WTC11 (cell line): ENCODE measurements around the gene KAZALD1. TPM values are rescaled to one million over a fixed set of nuclear protein-coding genes. Genes with fewer than 3 reads are reported as not detected.

Source experiments
- ATAC-seq: fragments of 200-7000 bp; cut with Tn5 transposase; 2 replicates; pipeline ENCODE4 v1.10.0; 2021; ENCODE audit warnings: mild to moderate bottlenecking, moderate library complexity
- CTCF ChIA-PET: fragments of 300-600 bp; sonication (Branson Sonifier 250); formaldehyde crosslinking; loops from one replicate; lab custom pipeline; 2021; ENCODE audit warnings: antibody characterized with exemption; lab: Charles Lee
- POLR2A ChIA-PET: fragments of 350-600 bp; sonication (Branson Sonifier 250); formaldehyde crosslinking; loops from one replicate; lab custom pipeline; 2021; ENCODE audit warnings: antibody characterized with exemption; lab: Charles Lee
- DNase-seq: peaks from one replicate; pipeline ENCODE4 v3.0.0; 2021; ENCODE audit warnings: low spot score
- H3K27ac Mint-ChIP-seq: 2 replicates; pipeline ENCODE4 v1.8.0; 2021; ENCODE audit warnings: mixed read lengths
- H3K27me3 Mint-ChIP-seq: 2 replicates; pipeline ENCODE4 v1.8.0; 2021; ENCODE audit warnings: low read depth, mild to moderate bottlenecking, moderate library complexity, mixed read lengths
- H3K36me3 Mint-ChIP-seq: 2 replicates; pipeline ENCODE4 v1.8.0; 2021; ENCODE audit warnings: mixed read lengths
- H3K4me1 Mint-ChIP-seq: 2 replicates; pipeline ENCODE4 v1.8.0; 2022; ENCODE audit warnings: mixed read lengths
- H3K4me3 Mint-ChIP-seq: 2 replicates; pipeline ENCODE4 v1.8.0; 2021; ENCODE audit warnings: mild to moderate bottlenecking, moderate library complexity, mixed read lengths
- H3K9me3 Mint-ChIP-seq: 2 replicates; pipeline ENCODE4 v1.8.0; 2021; ENCODE audit warnings: mixed read lengths
- CREM ChIP-seq: sonication (generic); formaldehyde crosslinking; IDR thresholded peaks from 2 replicates; pipeline ENCODE4 v1.8.1; 2022; ENCODE audit warnings: mild to moderate bottlenecking, missing genetic modification reagents, moderate library complexity
- E2F4 ChIP-seq: sonication (generic); formaldehyde crosslinking; IDR thresholded peaks from 2 replicates; pipeline ENCODE4 v1.8.1; 2022; ENCODE audit warnings: low read depth, mild to moderate bottlenecking, moderate library complexity, missing genetic modification reagents, borderline replicate concordance
- JUN ChIP-seq: sonication (generic); formaldehyde crosslinking; IDR thresholded peaks from 2 replicates; pipeline ENCODE4 v1.8.0; 2023; ENCODE audit warnings: mild to moderate bottlenecking, missing genetic modification reagents
- KAT7 ChIP-seq: sonication (generic); formaldehyde crosslinking; IDR thresholded peaks from 2 replicates; pipeline ENCODE4 v1.8.1; 2023; ENCODE audit warnings: missing genetic modification reagents, mild to moderate bottlenecking, borderline replicate concordance
- NFATC4 ChIP-seq: fragments of 250-450 bp; sonication (Bioruptor Pico); IDR thresholded peaks from 2 replicates; pipeline ENCODE4 v1.9.0; 2021; ENCODE audit warnings: mild to moderate bottlenecking
- PREB ChIP-seq: sonication (generic); formaldehyde crosslinking; IDR thresholded peaks from 2 replicates; pipeline ENCODE4 v1.8.1; 2022; ENCODE audit warnings: mild to moderate bottlenecking, missing genetic modification reagents, moderate library complexity, borderline replicate concordance
- RORB ChIP-seq: fragments of 250-450 bp; sonication (Bioruptor Pico); IDR thresholded peaks from 2 replicates; pipeline ENCODE4 v1.9.0; 2021; ENCODE audit warnings: mild to moderate bottlenecking
- ZBTB21 ChIP-seq: sonication (generic); formaldehyde crosslinking; IDR thresholded peaks from 2 replicates; pipeline ENCODE4 v1.8.1; 2023; ENCODE audit warnings: mild to moderate bottlenecking, missing genetic modification reagents, borderline replicate concordance
- total RNA-seq: library from RNA; stranded (reverse); gene quantifications from 3 replicates; pipeline ENCODE4 v1.2.3, GENCODE V29; 2021
- TF ChIP-seq, protein P1 (sequence below): sonication (generic); formaldehyde crosslinking; IDR thresholded peaks from 2 replicates; pipeline ENCODE4 v1.8.1; 2023; ENCODE audit warnings: mild to moderate bottlenecking, moderate library complexity, missing genetic modification reagents
- TF ChIP-seq, protein P2 (sequence below): sonication (generic); formaldehyde crosslinking; IDR thresholded peaks from 2 replicates; pipeline ENCODE4 v1.8.0; 2023; ENCODE audit warnings: missing genetic modification reagents, mild to moderate bottlenecking, borderline replicate concordance
- TF ChIP-seq, protein P3 (sequence below): sonication (generic); formaldehyde crosslinking; IDR thresholded peaks from 2 replicates; pipeline ENCODE4 v1.8.1; 2023; ENCODE audit warnings: mild to moderate bottlenecking, missing genetic modification reagents

The KAZALD1 gene
- total RNA-seq, 1 experiment from 2014 or later: 19.2 TPM

- TF ChIP-seq, protein P1, sequence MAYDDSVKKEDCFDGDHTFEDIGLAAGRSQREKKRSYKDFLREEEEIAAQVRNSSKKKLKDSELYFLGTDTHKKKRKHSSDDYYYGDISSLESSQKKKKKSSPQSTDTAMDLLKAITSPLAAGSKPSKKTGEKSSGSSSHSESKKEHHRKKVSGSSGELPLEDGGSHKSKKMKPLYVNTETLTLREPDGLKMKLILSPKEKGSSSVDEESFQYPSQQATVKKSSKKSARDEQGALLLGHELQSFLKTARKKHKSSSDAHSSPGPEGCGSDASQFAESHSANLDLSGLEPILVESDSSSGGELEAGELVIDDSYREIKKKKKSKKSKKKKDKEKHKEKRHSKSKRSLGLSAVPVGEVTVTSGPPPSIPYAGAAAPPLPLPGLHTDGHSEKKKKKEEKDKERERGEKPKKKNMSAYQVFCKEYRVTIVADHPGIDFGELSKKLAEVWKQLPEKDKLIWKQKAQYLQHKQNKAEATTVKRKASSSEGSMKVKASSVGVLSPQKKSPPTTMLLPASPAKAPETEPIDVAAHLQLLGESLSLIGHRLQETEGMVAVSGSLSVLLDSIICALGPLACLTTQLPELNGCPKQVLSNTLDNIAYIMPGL: no peak
- TF ChIP-seq CREM (CRISPR knock-in tag) (0 out of 2 replicates have a peak, but pooled peaks have one; percentile 26), NFATC4 (no peak), JUN (CRISPR knock-in tag) (0 out of 2 replicates have a peak, but pooled peaks have one; percentile 78), ZBTB21 (no peak), PREB (CRISPR knock-in tag) (peak; percentile 87; the same call in 1 of the 2 replicates)
- TF ChIP-seq, protein P2, sequence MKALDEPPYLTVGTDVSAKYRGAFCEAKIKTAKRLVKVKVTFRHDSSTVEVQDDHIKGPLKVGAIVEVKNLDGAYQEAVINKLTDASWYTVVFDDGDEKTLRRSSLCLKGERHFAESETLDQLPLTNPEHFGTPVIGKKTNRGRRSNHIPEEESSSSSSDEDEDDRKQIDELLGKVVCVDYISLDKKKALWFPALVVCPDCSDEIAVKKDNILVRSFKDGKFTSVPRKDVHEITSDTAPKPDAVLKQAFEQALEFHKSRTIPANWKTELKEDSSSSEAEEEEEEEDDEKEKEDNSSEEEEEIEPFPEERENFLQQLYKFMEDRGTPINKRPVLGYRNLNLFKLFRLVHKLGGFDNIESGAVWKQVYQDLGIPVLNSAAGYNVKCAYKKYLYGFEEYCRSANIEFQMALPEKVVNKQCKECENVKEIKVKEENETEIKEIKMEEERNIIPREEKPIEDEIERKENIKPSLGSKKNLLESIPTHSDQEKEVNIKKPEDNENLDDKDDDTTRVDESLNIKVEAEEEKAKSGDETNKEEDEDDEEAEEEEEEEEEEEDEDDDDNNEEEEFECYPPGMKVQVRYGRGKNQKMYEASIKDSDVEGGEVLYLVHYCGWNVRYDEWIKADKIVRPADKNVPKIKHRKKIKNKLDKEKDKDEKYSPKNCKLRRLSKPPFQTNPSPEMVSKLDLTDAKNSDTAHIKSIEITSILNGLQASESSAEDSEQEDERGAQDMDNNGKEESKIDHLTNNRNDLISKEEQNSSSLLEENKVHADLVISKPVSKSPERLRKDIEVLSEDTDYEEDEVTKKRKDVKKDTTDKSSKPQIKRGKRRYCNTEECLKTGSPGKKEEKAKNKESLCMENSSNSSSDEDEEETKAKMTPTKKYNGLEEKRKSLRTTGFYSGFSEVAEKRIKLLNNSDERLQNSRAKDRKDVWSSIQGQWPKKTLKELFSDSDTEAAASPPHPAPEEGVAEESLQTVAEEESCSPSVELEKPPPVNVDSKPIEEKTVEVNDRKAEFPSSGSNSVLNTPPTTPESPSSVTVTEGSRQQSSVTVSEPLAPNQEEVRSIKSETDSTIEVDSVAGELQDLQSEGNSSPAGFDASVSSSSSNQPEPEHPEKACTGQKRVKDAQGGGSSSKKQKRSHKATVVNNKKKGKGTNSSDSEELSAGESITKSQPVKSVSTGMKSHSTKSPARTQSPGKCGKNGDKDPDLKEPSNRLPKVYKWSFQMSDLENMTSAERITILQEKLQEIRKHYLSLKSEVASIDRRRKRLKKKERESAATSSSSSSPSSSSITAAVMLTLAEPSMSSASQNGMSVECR: 0 out of 2 replicates have a peak, but pooled peaks have one; percentile 73
These were observed 19.4 kb downstream of the KAZALD1 start (continued) for GRCh38 chr10:101080933-101081931.

GRCh38 chr10:101085846-101086245 lies 24.1 kb downstream of the KAZALD1 start:
- no peak overlapping the region for H3K4me3 Mint-ChIP-seq
- no peak overlapping the region for H3K27ac Mint-ChIP-seq
- peaks cover 40% of the 10 kb centered on the region for H3K27me3 Mint-ChIP-seq
- CTCF ChIA-PET: interaction anchor here (1.1 to 4.3 kb wide), 6 partner anchors 10 to 212 kb away, joined by 3 to 19 read pairs (median 12); no protein-coding TSS in a partner anchor
- POLR2A ChIA-PET: no interaction called here
- DNase-seq (no peak), ATAC-seq (no peak)
- no peaks in the 10 kb centered on the region for H3K9me3 Mint-ChIP-seq
- H3K4me1 Mint-ChIP-seq: no peaks in the 10 kb centered on the region
- TF ChIP-seq E2F4 (CRISPR knock-in tag) (no peak), RORB (CRISPR knock-in tag) (no peak), KAT7 (CRISPR knock-in tag) (no peak)
- TF ChIP-seq, protein P3, sequence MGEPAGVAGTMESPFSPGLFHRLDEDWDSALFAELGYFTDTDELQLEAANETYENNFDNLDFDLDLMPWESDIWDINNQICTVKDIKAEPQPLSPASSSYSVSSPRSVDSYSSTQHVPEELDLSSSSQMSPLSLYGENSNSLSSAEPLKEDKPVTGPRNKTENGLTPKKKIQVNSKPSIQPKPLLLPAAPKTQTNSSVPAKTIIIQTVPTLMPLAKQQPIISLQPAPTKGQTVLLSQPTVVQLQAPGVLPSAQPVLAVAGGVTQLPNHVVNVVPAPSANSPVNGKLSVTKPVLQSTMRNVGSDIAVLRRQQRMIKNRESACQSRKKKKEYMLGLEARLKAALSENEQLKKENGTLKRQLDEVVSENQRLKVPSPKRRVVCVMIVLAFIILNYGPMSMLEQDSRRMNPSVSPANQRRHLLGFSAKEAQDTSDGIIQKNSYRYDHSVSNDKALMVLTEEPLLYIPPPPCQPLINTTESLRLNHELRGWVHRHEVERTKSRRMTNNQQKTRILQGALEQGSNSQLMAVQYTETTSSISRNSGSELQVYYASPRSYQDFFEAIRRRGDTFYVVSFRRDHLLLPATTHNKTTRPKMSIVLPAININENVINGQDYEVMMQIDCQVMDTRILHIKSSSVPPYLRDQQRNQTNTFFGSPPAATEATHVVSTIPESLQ (CRISPR knock-in tag): no peak
- no peaks in the 10 kb centered on the region for H3K36me3 Mint-ChIP-seq
